Naive B cell (primary cell): ENCODE measurements around the gene SPINT1. TPM values are rescaled to one million over a fixed set of nuclear protein-coding genes. Genes with fewer than 3 reads are reported as not detected.

Experiments used
- ATAC-seq, 2 donors: fragments of 150-1000 bp; cut with Tn5 transposase; 2 replicates each; pipeline ENCODE4 v1.10.0; 2021; ENCODE audit warnings: low read depth in 2 of 2, mild to moderate bottlenecking in 2 of 2, moderate library complexity in 2 of 2
- DNase-seq: peaks from one replicate; pipeline ENCODE4 v3.0.0; 2022
- H3K27ac Mint-ChIP-seq, 6 donors: one replicate each; pipeline ENCODE4 v1.8.0; 2020 to 2022; ENCODE audit warnings: mild to moderate bottlenecking in 6 of 6, mixed read lengths in 6 of 6, moderate library complexity in 5 of 6, inconsistent platforms in 2 of 6
- H3K27me3 Mint-ChIP-seq, 3 donors: one replicate each; pipeline ENCODE4 v1.8.0; 2021 to 2022; ENCODE audit warnings: mixed read lengths in 3 of 3, mild to moderate bottlenecking in 1 of 3
- H3K36me3 Mint-ChIP-seq, 2 donors: one replicate each; pipeline ENCODE4 v1.8.0; 2020 to 2022; ENCODE audit warnings: mixed read lengths in 2 of 2, inconsistent platforms in 1 of 2, mild to moderate bottlenecking in 1 of 2
- H3K4me1 Mint-ChIP-seq, 3 donors: one replicate each; pipeline ENCODE4 v1.8.0; 2020 to 2022; ENCODE audit warnings: mixed read lengths in 3 of 3, inconsistent platforms in 1 of 3, mild to moderate bottlenecking in 1 of 3, moderate library complexity in 1 of 3
- H3K4me3 Mint-ChIP-seq, 8 donors: one replicate each; pipeline ENCODE4 v1.8.0; 2020 to 2022; ENCODE audit warnings: mild to moderate bottlenecking in 8 of 8, mixed read lengths in 8 of 8, moderate library complexity in 8 of 8, inconsistent platforms in 2 of 8
- H3K9me3 Mint-ChIP-seq, 7 donors: one replicate each; pipeline ENCODE4 v1.8.0; 2020 to 2022; ENCODE audit warnings: mixed read lengths in 7 of 7, mild to moderate bottlenecking in 5 of 7, inconsistent platforms in 2 of 7, moderate library complexity in 1 of 7
- polyA plus RNA-seq, 6 donors: library from polyadenylated mRNA; unstranded; fragments of 300-500 nt; fragmentation: Illumina TruSeq; gene quantifications; one replicate each; pipeline ENCODE4 v1.2.3, GENCODE V29; 2021; ENCODE audit warnings: low read depth in 6 of 6

Gene SPINT1
- polyA plus RNA-seq, 6 donors from 2014 or later: 3.8 to 7.0 (median 5.4) TPM

DNA sequence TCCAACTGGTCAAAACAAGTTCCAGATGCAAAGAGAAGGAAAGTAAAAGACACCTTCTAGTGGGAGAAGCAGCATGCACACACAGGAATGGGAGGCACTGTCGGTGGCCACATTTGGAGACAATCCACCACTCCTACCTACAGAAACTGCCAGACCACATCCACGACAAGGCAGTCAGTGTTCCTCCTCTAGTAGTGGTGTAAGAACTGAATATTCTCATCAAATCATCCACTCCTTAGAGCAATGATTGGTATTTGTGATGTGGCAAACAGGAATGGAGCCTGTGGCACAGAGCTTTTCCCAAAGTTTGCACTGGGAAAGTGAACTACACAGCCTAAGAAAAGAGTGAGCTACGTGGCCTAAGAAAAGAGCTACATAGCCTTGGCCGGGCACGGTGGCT, 5.1 kb upstream of the SPINT1 start:
- H3K36me3 Mint-ChIP-seq: no peaks in the 10 kb centered on the region
- no peak for ATAC-seq

DNA sequence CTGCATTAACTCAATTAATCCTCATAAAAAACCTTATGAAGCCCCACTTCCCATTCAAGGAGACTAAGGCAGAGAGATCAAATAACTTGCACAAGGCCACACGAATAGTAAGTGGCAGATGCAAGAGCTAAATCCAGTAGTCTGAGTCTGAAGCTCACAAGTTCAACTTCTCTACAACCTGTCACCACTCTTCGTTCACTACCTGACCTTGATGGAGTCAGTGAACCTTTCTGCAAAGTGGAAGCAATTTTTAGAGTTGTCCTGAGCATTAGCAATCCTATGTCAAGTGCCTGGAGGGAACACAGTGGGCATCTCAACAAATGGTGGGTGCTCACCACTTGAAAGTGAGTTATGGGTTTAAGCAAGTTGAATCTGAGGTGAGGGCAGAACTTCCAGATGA, 2.1 kb upstream of the SPINT1 start:
- Mint-ChIP-seq H3K9me3 (no peaks in the 10 kb centered on the region), H3K4me3 (peak overlapping the region in 3 of 8 donors; percentile 15 to 89 (median 20)), H3K36me3 (no peaks in the 10 kb centered on the region), H3K27ac (no peak overlapping the region), H3K27me3 (no peaks in the 10 kb centered on the region), H3K4me1 (peaks cover 16 to 27% (median 24%) of the 10 kb centered on the region in 3 donors)
- ATAC-seq (no peak), DNase-seq (no peak)

More for the DNA sequence above, 5.1 kb upstream of the SPINT1 start:
- H3K9me3 Mint-ChIP-seq: no peaks in the 10 kb centered on the region
- no peak overlapping the region for H3K27ac Mint-ChIP-seq
- H3K4me3 Mint-ChIP-seq: peak overlapping the region in 1 of 8 donors; percentile 34
- no peak for DNase-seq
- no peaks in the 10 kb centered on the region for H3K27me3 Mint-ChIP-seq
- H3K4me1 Mint-ChIP-seq: peaks cover 3 to 6% (median 4%) of the 10 kb centered on the region in 3 donors

DNA sequence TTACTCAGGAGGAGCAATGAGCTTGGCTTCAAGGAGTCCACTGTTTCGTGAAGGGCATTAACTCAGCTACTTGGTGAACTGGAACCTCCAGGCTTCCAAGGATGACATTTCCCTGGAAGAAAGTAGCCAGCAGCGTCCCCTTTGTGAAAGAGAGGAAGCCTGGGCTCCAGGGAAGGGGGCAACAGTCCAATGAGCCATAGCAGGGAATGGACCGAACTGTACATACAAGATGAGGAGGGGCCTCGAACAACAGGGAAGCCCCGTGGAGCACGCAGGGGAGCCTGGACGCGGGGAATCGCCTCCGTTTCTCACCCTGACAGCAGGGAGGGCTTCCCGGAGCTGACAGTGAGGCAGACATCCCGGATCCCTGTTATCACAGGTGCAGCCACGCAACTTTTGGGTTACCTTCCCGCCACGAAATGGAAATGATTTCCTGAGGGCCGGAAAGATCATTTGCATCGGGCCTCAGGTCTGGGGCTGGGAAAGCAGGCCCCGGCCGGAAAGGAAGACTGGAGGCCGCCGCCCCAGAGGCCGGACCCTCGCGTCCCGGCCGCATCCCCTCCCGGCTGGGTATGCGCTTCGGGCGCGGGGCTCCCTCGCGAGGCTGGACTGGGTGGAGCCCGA, 475 bp upstream of the SPINT1 start:
- H3K27ac Mint-ChIP-seq: peak overlapping the region in 2 of 6 donors; percentile 10 to 49
- no peak for ATAC-seq
- peaks cover 27 to 43% (median 39%) of the 10 kb centered on the region in 3 donors for H3K4me1 Mint-ChIP-seq
- peak overlapping the region; percentile 80 to 92 (median 88) for H3K4me3 Mint-ChIP-seq
- DNase-seq: no peak
- no peaks in the 10 kb centered on the region for H3K27me3 Mint-ChIP-seq
- H3K36me3 Mint-ChIP-seq: no peaks in the 10 kb centered on the region
- no peaks in the 10 kb centered on the region for H3K9me3 Mint-ChIP-seq

DNA sequence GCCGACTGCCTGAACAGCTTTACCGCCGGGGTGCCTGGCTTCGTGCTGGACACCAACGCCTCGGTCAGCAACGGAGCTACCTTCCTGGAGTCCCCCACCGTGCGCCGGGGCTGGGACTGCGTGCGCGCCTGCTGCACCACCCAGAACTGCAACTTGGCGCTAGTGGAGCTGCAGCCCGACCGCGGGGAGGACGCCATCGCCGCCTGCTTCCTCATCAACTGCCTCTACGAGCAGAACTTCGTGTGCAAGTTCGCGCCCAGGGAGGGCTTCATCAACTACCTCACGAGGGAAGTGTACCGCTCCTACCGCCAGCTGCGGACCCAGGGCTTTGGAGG, 815 bp downstream of the SPINT1 start:
- H3K4me3 Mint-ChIP-seq: peak overlapping the region; percentile 84 to 94 (median 92)
- H3K4me1 Mint-ChIP-seq: peaks cover 27 to 43% (median 39%) of the 10 kb centered on the region in 3 donors
- ATAC-seq: peak; percentile 62 to 68
- H3K27me3 Mint-ChIP-seq: no peaks in the 10 kb centered on the region
- peak; percentile 47 for DNase-seq
- H3K36me3 Mint-ChIP-seq: no peaks in the 10 kb centered on the region
- H3K9me3 Mint-ChIP-seq: no peaks in the 10 kb centered on the region
- H3K27ac Mint-ChIP-seq: peak overlapping the region in 3 of 6 donors; percentile 68 to 84 (median 72)

DNA sequence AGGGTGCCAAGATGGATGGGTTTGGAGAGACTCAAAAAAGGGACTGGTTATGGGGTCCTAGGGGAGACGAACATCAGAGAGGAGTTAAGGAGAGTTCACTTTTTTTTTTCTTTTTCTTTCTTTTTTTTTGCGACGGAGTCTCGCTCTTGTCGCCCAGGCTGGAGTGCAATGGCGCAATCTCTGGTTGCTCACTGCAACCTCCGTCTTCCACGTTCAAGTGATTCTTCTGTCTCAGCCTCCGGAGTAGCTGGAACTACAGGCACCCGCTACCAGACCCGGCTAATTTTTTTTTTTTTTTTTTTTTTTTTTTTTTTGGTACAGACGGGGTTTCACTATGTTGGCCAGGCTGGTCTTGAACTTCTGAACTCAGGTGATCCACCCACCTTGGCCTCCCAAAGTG, 1.2 kb downstream of the SPINT1 start:
- no peak for ATAC-seq
- Mint-ChIP-seq H3K4me1 (peaks cover 27 to 43% (median 39%) of the 10 kb centered on the region in 3 donors), H3K27me3 (no peaks in the 10 kb centered on the region), H3K27ac (peak overlapping the region in 3 of 6 donors; percentile 68 to 84 (median 72)), H3K9me3 (no peaks in the 10 kb centered on the region), H3K36me3 (no peaks in the 10 kb centered on the region), H3K4me3 (peak overlapping the region; percentile 84 to 94 (median 92))
- no peak for DNase-seq

DNA sequence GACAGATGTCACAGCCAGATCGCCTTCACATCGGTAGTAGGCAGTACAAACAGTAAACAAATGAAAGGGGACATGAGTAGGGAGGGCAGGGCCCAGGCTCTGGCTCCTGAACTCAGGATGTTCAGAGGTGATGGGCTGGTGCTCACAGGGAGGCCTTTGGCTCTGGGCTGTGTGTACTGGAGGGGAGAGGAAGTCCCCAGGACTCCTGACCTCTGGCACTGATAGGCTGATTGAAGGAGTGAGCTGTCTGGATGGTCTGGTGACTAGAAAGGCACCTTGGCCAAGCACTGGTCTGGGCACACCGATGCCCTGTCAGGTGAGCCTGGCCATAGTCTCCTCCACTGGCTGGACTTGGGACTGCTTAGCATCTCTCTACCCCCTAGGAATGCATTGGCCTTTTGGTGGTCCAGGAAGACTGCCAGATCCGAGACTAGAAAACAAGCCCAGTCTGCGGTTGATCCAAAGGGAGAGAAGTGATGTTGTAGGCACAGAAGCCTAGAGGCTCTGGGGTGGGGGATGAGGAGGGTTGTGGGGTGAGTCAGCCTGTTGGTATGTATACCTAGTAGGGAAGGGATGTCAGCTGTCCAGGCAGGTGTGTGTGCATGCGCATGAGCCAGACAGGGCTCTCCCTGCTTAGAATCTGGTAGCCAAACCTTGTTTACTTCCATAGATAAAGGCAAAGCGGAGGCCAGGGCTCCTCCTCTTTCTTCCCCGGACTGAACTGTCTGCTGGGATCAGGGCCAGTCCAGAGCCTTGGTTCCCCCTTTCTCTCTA, 1.9 kb downstream of the SPINT1 start:
- ATAC-seq (no peak), DNase-seq (no peak)
- H3K36me3 Mint-ChIP-seq: no peaks in the 10 kb centered on the region
- peak overlapping the region in 5 of 6 donors; percentile 6 to 86 (median 57) for H3K27ac Mint-ChIP-seq
- H3K9me3 Mint-ChIP-seq: no peaks in the 10 kb centered on the region
- peak overlapping the region; percentile 23 to 93 (median 80) for H3K4me3 Mint-ChIP-seq
- H3K4me1 Mint-ChIP-seq: peaks cover 27 to 43% (median 39%) of the 10 kb centered on the region in 3 donors
- H3K27me3 Mint-ChIP-seq: no peaks in the 10 kb centered on the region

DNA sequence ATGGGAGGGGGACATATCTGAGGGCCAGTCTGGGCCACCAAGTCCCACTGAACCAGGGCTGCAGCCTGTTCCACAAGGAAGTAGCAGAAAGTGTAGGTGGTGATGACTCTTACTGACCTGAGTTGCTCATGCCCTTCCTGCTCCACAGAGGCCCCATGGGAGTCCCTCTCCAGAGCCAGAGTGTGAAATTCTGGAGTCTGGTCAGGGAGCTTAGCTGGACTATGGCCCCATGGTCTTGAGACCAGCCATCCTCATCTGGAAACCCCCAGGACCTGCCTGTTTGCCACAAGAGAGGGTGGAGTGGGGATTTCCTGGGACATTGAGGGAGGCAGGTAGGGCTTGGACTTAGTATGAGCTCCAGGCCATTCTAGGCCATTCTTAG, 3.0 kb downstream of the SPINT1 start:
- peaks cover 0 to 7% of the 10 kb centered on the region in 2 donors for H3K36me3 Mint-ChIP-seq
- H3K27me3 Mint-ChIP-seq: no peaks in the 10 kb centered on the region
- H3K4me1 Mint-ChIP-seq: peaks cover 31 to 43% (median 39%) of the 10 kb centered on the region in 3 donors
- DNase-seq (no peak), ATAC-seq (no peak)
- no peaks in the 10 kb centered on the region for H3K9me3 Mint-ChIP-seq
- H3K4me3 Mint-ChIP-seq: peak overlapping the region in 6 of 8 donors; percentile 2 to 91 (median 56)
- H3K27ac Mint-ChIP-seq: peak overlapping the region; percentile 6 to 92 (median 88)

DNA sequence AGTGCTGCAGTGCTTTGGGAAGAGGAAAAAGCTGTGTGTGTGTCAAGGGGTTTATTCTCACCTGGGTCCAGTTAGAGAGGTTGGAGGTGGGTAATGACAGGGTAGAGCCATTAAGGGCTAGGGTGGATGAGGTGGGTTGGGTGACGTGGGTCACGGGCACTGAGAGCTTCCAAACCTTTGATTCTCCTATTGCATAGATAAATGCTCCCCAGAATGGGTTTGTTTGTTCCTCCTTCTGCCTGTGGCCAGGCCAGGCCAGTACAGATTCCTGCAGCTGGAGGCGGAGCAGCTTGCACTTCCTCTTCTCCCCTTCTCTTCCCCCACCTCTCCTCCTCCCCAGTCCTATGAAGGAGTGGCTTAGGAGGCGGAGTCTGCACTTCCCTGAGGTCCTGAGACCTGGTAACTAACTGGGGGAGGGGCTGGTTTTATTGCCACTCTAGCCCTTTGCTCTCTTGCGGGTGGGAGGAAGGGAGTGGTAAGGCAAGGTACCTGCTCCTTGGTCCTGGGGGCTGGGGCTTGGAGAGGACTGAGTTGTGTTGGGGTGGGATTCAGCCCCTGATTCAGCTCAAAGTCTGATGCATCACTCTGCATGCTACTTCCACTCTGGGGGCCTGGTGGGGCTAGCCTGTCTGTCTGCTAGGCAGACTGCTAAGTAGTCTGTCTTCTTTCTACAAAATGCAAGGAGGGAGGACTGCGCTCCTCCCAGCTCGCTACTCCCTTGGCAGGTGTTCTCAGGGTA, 3.5 kb downstream of the SPINT1 start:
- peak; percentile 35 for DNase-seq
- ATAC-seq: peak; percentile 64 to 70
- Mint-ChIP-seq H3K27ac (peak overlapping the region; percentile 6 to 94 (median 88)), H3K9me3 (no peaks in the 10 kb centered on the region), H3K36me3 (peaks cover 0 to 7% of the 10 kb centered on the region in 2 donors), H3K27me3 (no peaks in the 10 kb centered on the region), H3K4me3 (peak overlapping the region; percentile 2 to 91 (median 56)), H3K4me1 (peaks cover 34 to 43% (median 39%) of the 10 kb centered on the region in 3 donors)

DNA sequence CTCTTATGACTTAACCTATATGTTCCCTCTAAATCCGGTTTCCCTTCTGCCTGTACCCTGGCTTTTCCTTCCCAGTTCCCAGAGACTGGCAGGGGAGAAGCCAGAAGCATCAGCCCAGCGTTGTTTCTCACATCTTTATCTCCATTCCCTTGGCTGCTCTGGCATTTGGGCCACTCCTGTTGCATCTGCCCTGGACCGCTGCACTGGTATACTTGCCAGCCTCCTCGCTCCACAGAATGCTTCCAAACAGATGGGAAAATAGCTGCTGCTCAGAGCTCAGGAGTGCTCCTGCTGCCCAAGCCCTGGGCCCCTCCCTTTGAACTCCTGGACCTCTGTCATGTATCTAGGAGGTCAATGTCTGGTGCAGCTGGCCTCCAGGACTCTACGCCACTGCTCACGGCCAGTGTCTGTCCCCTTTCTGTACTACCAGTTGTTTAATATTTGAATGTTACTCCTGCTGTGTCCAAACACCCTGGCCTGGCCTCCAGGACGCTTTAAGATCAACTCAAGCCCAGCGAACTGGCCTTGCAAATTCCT, 6.8 kb downstream of the SPINT1 start:
- ATAC-seq (no peak), DNase-seq (no peak)
- peaks cover 0 to 7% of the 10 kb centered on the region in 2 donors for H3K36me3 Mint-ChIP-seq
- H3K27me3 Mint-ChIP-seq: no peaks in the 10 kb centered on the region
- H3K9me3 Mint-ChIP-seq: no peaks in the 10 kb centered on the region
- H3K4me3 Mint-ChIP-seq: no peak overlapping the region
- H3K4me1 Mint-ChIP-seq: peaks cover 23 to 26% (median 26%) of the 10 kb centered on the region in 3 donors
- peak overlapping the region in 1 of 6 donors; percentile 62 for H3K27ac Mint-ChIP-seq

DNA sequence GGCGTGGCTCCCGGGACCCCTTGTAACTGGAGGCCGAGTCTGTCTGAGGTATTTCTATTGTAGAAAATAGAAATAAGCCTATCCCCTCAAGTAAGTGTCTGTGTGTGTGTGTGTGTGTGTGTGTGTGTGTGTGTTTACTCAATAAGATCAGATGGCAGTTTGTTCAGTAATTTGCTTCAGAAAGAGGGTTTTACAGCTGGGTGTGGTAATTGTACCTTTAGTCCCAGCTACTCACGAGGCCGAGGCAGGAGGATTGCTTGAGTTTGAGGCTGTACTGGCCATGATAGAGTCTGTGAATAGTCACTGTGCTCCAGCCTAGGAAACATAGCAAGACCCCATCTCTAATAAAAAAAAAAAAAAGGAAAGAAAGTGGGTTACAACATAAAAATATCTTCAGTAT, 8.7 kb downstream of the SPINT1 start:
- no peak for ATAC-seq
- DNase-seq: no peak
- Mint-ChIP-seq H3K27ac (peak overlapping the region in 1 of 6 donors; percentile 30), H3K4me1 (peaks cover 9 to 11% (median 10%) of the 10 kb centered on the region in 3 donors), H3K36me3 (peaks cover 4 to 7% of the 10 kb centered on the region in 2 donors), H3K4me3 (no peak overlapping the region), H3K27me3 (no peaks in the 10 kb centered on the region), H3K9me3 (no peaks in the 10 kb centered on the region)

DNA sequence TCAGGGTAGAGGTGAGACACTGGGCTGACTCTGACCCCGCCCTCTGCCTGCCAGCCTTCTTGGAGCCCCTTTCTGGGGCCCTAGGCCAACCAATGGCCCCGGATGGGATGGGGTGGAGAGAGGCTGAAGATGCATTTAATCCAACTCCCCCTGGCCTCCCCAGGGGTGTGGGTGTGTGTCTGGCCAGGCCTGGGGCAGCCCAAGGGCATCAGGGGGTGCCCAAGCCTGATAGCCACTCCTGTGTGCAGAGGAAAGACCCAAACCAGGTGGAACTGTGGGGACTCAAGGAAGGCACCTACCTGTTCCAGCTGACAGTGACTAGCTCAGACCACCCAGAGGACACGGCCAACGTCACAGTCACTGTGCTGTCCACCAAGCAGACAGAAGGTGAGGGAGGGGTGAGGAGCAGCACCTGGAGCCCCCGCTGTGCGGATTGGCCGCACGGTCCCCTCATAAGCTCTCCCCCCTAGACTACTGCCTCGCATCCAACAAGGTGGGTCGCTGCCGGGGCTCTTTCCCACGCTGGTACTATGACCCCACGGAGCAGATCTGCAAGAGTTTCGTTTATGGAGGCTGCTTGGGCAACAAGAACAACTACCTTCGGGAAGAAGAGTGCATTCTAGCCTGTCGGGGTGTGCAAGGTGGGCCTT, 9.5 kb downstream of the SPINT1 start:
- Mint-ChIP-seq H3K27me3 (no peaks in the 10 kb centered on the region), H3K27ac (no peak overlapping the region), H3K36me3 (peaks cover 4 to 7% of the 10 kb centered on the region in 2 donors), H3K4me1 (peaks cover 6 to 7% (median 7%) of the 10 kb centered on the region in 3 donors), H3K9me3 (no peaks in the 10 kb centered on the region), H3K4me3 (no peak overlapping the region)
- DNase-seq (no peak), ATAC-seq (no peak)

DNA sequence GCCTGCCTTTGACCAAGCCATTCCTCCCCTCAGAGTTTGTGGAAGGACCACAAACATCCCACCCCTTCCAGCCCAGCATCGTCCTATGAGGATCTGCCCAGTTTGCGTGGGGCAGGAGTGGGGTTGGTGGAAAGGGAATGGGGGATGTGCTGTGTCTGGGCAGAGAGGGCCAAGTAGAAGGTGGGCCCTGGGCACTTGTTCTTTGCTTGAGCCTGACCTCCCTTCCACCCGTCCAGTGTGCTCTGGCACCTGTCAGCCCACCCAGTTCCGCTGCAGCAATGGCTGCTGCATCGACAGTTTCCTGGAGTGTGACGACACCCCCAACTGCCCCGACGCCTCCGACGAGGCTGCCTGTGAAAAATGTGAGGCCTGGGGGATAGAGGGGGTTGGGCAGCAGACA, 10.3 kb downstream of the SPINT1 start:
- Mint-ChIP-seq H3K4me3 (no peak overlapping the region), H3K27ac (no peak overlapping the region), H3K27me3 (no peaks in the 10 kb centered on the region), H3K9me3 (no peaks in the 10 kb centered on the region), H3K4me1 (peaks cover 9 to 13% (median 9%) of the 10 kb centered on the region in 3 donors), H3K36me3 (peaks cover 4 to 7% of the 10 kb centered on the region in 2 donors)
- DNase-seq (no peak), ATAC-seq (no peak)
